GM23248 (cell line): ENCODE results near the gene RBPJ.

Experiments
- EZH2 ChIP-seq: fragments of 200-600 bp; sonication (generic); IDR thresholded peaks from 2 replicates; pipeline ENCODE4 v1.6.1; 2018; ENCODE audit warnings: antibody characterized with exemption, mild to moderate bottlenecking; ENCODE audit not compliant: insufficient read depth, poor library complexity, severe bottlenecking
- EZH2phosphoT487 ChIP-seq: fragments of 200-600 bp; sonication (generic); IDR thresholded peaks from 2 replicates; pipeline ENCODE4 v1.6.1; 2018; ENCODE audit warnings: antibody characterized with exemption, moderate library complexity, mild to moderate bottlenecking, low read depth; ENCODE audit not compliant: insufficient read depth

- TF ChIP-seq EZH2phosphoT487 = no peak
- TF ChIP-seq EZH2 = no peak
These were observed 142.1 kb downstream of the RBPJ start for GRCh38 chr4:26462874-26463273.
